Inferior parietal cortex (tissue), 1 donor: ENCODE results near the gene ZMYND11.

Source experiments
- DNase-seq: peaks from one replicate; pipeline ENCODE4 v3.0.0-alpha.2; 2016; ENCODE audit errors: extremely low spot score

The ZMYND11 gene

DNA sequence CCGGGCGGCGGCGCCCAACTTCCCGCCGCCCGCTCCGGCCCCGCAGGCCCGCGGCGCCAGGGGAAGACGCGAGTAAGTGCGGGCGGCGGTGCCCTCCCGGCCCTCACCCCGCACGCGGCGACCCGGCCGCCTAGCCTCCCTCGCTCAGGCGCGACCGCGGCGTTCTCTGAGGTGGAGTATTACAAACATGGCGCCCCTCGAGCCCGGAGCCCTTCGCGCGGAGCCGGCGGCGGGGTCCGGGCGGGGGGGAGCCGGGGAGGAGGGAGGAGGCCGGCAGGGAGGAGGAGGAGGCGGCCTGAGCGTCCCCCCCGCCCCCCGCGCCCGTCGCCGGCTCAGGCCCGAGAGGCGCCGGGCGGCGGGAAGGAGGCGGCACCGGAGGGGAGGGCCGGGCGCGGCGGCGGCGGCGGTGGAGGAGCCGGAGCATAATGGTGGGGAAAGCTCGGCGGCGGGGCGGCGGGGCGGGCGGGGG lies at the start of gene ZMYND11:
Gene ZMYND11 (plus strand): TSS at position 324 of the 469 bp plus-strand sequence. CDS start 44,558 bp downstream, outside the sequence.
- DNase-seq, result peak; percentile 45

GRCh38 chr10:86031-86430 lies 49.2 kb upstream of the ZMYND11 start:
- DNase-seq, result no peak

GRCh38 chr10:87177-88080 lies 47.8 kb upstream of the ZMYND11 start:
- no peak for DNase-seq

DNA sequence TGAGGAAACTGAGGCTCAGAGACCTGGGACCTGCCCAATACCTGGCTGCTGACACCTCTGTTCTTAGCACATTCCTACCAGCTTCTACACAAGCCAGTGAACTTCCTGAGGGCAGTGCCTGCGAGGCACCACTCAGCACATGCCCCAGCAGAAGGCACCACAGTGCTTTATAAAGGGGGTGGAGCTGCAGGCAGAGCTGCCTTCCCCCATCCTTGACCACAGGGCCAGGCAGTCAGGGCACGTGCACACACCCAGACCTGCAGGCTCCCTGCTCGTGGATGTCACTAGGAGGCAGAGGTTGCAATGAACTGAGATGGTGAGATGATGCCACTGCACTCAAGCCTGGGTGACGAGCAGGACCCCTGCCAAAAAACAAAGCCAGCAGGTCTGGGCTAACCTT lies 47.0 kb upstream of the ZMYND11 start:
- DNase-seq, result no peak

- no peak for DNase-seq
Observed at GRCh38 chr10:89248-89647, 46.0 kb upstream of the ZMYND11 start.

DNA sequence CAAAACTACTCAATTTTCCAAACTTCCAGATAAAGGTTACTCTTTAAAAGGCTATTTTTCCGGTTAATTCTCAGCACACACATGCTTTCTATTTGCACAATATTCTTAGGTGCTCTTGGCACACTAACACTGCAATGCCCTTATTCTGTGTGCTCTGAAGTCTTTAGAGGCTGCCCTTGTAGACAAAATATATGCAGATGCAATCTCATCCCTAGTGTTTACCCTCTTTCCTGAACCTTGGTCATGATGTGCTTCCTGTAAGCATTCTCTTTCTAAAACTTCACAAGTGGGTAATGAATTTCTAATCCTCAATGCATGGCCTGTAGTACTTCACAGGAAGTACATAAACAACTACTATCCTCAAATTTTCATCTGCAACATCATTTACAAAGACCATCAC lies 45.1 kb upstream of the ZMYND11 start:
- no peak for DNase-seq

GRCh38 chr10:91313-91712 lies 43.9 kb upstream of the ZMYND11 start:
- DNase-seq, result no peak

- DNase-seq, result no peak
Observed at GRCh38 chr10:92153-92552, 43.1 kb upstream of the ZMYND11 start.

- DNase-seq, result no peak
Observed at GRCh38 chr10:92846-93245, 42.4 kb upstream of the ZMYND11 start.

DNA sequence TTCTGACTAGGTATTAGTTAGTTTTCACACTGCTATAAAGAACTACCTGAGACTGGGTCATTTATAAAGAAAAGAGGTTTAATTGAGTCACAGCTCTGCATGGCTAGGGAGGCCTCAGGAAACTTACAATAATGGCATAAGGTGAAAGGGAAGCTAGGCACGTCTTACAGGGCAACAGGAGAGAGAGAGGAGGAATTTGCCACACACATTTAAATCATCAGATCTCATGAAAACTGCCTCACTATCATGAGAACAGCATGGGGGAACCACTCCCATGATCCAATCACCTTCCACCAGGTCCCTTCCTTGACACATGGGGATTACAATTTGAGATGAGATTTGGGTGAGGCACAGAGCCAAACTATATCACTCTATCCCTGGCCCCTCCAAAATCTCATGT lies 40.6 kb upstream of the ZMYND11 start:
- no peak for DNase-seq

DNA sequence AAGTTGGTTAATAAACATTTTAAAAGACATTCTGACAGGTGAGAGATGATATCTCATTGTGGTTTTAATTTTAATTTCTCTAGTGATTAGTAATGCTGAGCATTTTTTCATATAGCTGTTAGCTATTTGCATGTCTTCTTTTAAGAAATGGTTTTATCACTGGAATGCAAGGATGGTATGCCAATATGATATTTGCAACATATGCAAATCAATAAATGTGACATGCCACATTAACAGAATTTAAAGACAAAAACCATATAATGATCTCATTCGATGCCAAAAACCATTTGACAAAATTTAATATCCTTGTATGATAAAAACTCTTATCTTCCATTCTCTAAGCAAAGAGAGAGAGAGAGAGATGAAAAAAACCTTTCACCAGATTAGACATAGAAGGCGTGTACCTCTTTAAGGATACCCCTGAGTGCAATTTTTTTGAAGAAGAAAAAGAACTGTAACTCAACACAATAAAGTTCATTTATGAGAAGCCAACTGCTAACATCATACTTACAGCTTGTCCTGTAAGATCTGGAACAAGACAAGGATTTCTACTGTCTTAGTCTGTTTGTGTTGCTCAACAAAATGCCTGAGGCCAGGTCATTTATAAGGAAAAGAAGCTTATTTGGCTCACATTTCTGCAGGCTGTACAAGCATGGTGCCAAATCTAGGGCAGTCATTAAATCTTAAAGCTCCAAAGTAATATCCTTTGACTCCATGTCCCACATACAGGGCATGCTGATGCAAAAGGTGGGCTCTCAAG lies 39.7 kb upstream of the ZMYND11 start:
- DNase-seq, result no peak

GRCh38 chr10:96466-96865 lies 38.8 kb upstream of the ZMYND11 start:
- DNase-seq, result no peak

- DNase-seq, result no peak
Observed at GRCh38 chr10:104416-104815, 30.8 kb upstream of the ZMYND11 start.

DNA sequence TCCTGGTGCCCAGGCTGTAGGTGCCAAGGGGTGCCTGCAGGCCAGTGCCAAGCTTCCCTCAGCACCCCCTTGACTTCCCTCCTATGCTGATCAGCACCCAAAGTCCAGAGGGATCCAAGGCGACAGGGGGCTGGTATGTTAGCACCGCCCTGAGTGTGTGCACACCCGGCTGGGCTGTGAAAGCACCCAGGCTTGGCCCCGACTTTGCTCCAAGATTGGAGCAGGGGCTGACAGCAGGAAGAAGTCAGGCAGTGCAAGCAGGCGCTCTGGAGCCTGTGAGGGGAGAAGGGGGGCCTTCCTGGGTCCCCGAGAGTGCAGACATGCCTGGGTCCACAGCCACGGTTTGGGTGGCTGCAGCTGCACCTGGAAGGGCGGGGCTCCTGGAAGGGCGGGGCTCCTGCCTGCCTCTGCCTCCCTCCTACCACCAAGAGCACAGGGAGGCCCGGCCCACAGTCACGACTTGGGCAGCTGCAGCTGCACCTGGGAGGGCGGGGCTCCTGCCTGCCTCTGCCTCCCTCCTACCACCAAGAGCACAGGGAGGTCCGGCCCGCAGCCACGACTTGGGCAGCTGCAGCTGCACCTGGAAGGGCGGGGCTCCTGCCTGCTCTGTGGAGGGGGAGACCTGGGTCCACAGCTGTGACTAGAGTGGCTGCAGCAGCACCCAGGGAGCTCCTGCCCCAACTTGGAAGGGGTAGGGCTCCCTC lies 30.2 kb upstream of the ZMYND11 start:
- no peak for DNase-seq

- no peak for DNase-seq
Observed at GRCh38 chr10:105806-106205, 29.4 kb upstream of the ZMYND11 start.

DNA sequence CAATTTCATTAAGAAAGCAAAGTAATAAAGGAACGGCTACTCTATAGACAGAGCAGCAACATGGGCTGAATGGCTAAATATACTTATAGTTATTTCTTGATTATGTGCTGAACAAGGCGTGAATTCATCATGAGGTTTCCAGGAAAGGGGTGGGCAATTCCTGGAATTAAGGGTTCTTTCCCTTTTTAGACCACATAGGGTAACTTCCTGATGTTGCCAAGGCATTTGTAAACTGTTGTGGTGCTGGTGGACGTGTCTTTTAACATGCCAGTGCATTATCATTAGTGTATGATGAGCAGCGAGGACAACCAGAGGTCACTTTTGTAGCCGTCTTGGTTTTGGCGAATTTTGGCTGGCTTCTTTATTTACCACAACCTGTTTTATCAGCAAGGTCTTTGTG lies 28.5 kb upstream of the ZMYND11 start:
- DNase-seq, result no peak

DNA sequence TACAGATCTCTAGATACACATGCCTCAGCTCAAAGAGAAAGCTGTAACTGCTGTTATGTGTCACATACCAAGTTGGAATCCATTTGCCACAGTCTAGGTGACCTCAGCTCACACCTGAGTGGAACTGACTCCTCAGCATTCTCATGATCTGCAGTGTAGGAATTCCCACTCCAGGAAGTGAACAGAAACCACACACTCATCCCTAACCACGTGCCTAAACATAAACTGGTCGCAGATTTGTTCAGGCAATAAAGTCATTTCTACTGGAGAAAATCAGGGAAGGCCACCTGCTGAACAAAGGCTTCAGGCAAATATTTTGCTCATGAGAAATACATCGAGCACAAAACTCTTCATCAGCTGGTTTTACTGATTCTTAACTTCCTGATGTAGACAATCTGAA lies 23.0 kb upstream of the ZMYND11 start:
- DNase-seq, result no peak

DNA sequence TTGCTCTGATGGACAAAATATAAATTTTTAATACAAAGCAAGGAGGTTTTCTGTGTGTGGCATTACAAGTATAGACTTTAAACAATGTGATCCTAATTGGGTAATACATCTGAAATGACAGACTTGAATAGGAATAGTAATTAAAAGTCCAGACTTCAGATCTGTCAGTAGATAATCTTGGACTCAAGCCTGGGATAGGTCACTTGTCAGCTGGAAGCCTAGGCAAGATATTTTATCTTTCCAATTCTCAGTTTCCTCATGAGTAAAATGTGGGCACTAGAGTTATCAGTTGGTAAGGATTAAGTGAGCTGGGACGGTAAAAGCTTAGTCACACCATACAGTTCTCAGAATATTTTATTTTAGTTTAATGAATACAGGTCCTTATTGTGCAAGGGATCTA lies 10.4 kb upstream of the ZMYND11 start:
- DNase-seq, result no peak

GRCh38 chr10:127612-128432 lies 7.4 kb upstream of the ZMYND11 start:
- DNase-seq, result peak; percentile 15

DNA sequence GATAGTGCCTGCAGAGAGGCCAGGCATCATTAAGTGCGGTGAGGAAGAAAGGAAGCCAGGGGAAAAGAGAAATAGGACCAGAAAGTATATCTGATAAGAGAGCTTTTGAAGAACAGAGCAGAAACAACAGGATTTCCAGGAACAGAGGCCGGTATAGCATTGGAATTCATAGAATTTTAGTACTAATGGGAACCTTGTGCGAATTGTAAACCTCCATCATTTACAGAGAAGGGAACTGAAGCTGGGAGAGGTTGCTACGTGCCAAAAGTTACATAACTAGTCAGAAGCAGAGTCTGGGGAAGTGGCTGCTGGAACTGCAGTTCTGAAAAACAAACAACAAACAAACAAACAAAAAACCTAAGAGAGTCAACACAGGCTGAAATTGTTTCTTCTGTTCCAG lies 5.4 kb upstream of the ZMYND11 start:
- no peak for DNase-seq
